Stimulated activated CD8-positive, alpha-beta memory T cell treated with anti-CD3 and anti-CD28 coated beads, Interleukin-4, amount 100 ng/mL, for 48 hours (primary cell): ENCODE results near the gene ZNF101.
A peak's percentile ranks its signal among the peaks of the same experiment; 100 is the strongest.
"Not testable (repeated sequence)": the region's sequence is repeated elsewhere in the genome, so short reads cannot be mapped to it uniquely, and the experiment has no call there.

Experiments used
- DNase-seq: peaks from one replicate; pipeline ENCODE4 v3.0.0-alpha.2; 2020

Gene ZNF101

DNA sequence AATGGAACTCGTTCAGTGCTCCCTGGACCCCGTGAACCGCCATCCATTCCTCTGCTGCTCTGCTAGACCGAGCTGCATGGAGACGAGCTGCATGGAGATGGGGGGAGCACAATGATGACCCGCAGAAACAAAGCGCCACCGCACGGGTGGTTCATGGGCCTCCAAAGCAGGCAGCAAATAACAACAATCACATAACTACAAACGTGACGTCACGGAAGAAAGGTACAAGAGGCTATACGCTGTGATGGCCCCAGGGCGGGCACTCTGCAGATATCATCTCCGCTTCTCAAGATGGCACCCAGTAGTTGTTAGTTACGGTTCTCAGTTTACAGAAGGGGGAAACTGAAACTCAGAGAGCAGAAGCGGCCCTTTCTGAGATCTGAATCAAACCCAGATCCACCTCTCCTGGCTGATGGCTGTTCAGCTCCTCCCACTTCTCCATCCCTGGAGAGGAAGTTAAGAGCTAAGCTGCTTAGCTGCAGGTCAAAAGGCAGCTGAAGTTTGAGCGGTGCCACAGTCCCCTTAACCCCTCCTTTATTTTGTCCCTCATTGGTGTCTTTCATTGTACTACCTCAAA lies 6.9 kb upstream of the ZNF101 start:
- peak; percentile 66 for DNase-seq

DNA sequence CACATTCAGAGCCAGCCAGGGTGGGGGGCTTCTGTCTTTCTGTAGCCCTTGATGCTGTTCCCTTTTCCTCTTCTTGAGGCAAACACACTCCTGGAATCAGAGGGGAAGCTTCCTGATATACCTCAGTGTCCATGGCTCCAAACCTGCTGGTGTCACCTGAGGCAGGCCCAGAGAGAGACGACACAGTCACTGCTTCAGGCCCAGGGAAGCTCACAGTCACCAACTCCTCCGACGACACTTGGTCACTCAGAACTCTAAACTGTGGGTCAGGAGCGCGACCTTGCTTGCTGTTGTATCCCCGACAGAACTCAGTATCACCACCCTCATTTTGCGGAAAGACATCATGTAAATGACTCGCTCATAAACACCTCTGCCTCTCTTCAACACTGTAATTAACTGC lies 6.3 kb upstream of the ZNF101 start:
- no peak for DNase-seq

DNA sequence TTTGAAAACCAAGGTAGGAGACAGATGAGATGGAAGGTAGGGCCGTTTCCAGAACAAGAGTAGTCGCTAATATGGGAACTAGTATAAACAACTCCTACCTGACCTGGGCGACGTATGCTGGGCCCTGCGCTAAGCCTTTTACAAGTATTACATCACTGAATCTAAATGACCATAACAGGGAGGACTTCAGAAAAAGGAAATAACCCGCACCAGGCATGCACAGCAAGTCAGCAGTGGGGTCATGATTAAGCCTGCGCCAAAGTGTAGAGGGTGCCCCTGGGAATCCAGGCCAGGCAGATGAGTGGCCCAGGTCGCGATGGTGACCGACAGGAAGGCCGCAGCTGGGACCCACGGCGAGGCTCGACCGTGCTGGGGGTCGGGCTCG lies 5.8 kb upstream of the ZNF101 start:
- no peak for DNase-seq

GRCh38 chr19:19663256-19664120 lies 5.2 kb upstream of the ZNF101 start, which contains the start of gene ATP13A1:
ATP13A1 (minus strand) TSS chr19:19663676; CDS start chr19:19663666, 10 bp downstream.
- DNase-seq: peak; percentile 92

- not testable (repeated sequence) for DNase-seq
Measured at GRCh38 chr19:19665420-19665948, 3.2 kb upstream of the ZNF101 start.

GRCh38 chr19:19670070-19670551 lies 1.5 kb downstream of the ZNF101 start:
- no peak for DNase-seq

GRCh38 chr19:19672816-19673215 lies 4.2 kb downstream of the ZNF101 start:
- DNase-seq: no peak

GRCh38 chr19:19674315-19674714 lies 5.7 kb downstream of the ZNF101 start:
- peak; percentile 19 for DNase-seq

DNA sequence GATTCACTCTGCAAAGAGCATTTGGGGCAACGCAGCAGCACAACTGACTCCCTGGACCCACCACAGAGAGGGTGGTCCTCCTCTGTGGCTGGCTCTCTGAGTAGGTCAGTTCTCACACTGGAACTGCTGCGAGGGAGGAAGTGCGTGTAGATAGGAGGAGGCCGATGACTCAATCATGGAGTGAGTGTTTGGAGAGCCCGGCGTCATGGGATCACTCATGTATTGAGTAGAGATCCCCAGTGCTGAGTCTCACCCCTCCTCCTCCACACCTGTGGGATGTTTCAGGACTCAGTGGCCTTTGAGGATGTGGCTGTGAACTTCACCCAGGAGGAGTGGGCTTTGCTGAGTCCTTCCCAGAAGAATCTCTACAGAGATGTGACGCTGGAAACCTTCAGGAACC lies 8.9 kb downstream of the ZNF101 start:
- peak; percentile 10 for DNase-seq

DNA sequence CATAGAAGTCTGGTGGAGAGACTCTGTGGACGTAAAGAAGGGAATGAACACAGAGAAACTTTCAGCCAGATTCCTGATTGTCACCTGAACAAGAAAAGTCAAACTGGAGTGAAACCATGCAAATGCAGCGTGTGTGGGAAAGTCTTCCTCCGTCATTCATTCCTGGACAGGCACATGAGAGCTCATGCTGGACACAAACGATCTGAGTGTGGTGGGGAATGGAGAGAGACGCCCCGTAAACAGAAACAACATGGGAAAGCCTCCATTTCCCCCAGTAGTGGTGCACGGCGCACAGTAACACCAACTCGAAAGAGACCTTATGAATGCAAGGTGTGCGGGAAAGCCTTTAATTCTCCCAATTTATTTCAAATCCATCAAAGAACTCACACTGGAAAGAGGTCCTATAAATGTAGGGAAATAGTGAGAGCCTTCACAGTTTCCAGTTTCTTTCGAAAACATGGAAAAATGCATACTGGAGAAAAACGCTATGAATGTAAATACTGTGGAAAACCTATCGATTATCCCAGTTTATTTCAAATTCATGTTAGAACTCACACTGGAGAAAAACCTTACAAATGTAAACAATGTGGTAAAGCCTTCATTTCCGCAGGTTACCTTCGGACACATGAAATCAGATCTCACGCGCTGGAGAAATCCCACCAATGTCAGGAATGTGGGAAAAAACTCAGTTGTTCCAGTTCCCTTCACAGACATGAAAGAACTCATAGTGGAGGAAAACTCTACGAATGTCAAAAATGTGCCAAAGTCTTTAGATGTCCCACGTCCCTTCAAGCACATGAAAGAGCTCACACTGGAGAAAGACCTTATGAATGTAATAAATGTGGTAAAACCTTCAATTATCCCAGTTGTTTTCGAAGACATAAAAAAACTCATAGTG lies 10.8 kb downstream of the ZNF101 start:
- DNase-seq: no peak

- not testable (repeated sequence) for DNase-seq
Measured at GRCh38 chr19:19686119-19686518, 17.5 kb downstream of the ZNF101 start.

DNA sequence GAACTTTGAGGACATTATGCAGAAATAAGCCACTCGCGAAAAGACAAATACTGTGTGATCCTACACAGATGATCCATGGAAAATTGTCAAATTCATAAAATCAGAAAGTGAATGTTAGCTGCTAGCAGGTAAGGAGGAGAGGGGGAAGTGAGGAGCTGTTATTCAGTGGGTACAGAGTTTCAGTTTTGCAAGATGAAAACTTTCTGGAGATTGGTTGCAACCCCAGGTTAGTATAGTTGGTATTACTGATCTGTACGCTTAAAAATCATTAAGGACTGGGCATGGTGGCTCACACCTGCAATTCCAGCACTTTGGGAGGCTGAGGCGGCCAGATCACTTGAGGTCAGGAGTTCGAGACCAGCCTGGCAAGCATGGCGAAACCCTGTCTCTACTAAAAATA lies 17.9 kb downstream of the ZNF101 start:
- DNase-seq: no peak

GRCh38 chr19:19687090-19687489 lies 18.5 kb downstream of the ZNF101 start:
- DNase-seq: no peak

DNA sequence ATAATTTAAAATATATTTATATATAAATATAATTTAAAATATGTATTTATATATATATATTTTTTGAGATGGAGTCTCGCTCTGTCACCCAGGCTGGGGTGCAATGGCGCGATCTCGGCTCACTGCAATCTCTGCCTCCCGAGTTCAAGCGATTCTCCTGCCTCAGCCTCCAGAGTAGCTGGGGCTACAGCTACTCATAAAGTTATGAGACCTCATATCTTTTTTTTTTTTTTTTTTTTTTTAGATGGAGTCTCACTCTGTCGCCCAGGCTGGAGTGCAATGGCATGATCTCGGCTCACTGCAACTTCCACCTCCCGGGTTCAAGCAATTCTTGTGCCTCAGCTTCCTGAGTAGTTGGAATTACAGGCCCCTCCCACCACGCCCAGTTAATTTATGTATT lies 20.4 kb downstream of the ZNF101 start:
- DNase-seq: not testable (repeated sequence)

DNA sequence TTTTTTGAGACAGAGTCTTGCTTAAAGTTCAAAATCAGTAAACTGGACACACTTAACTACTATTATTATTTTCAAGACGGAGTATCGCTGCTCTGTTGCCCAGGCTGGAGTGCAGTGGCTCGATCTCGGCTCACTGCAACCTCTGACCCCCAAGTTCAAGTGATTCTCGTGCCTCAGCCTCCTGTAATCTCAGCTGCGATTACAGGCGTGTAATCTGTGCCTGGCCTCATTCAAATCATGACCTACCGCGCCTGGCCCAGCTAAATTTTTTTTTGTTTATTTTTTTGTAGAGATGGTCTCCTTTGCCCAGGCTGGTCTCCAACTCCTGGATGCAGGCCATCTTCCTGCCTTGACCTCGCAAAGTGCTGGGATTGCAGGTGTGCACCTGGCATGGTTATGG lies 23.0 kb downstream of the ZNF101 start:
- no peak for DNase-seq

DNA sequence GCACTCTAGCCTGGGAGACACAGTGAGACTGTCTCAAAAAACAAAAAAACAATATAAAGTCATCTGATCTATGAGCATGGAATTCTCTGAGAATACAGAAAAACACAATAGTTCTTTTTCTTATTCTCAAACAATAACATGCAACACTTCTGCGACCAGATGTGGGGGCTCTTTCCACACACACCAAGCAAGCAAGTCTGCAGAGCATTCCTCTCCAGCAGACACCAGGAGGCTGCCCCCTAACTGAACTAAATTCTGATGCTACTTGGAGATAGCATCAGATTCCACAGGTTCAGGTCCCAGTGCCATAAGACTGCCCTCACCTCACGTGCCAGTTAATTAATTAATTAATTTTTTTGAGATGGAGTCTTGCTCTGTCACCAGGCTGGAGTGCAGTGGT lies 27.7 kb downstream of the ZNF101 start:
- DNase-seq: no peak

- DNase-seq: no peak
Measured at GRCh38 chr19:19697589-19697988, 28.9 kb downstream of the ZNF101 start.

DNA sequence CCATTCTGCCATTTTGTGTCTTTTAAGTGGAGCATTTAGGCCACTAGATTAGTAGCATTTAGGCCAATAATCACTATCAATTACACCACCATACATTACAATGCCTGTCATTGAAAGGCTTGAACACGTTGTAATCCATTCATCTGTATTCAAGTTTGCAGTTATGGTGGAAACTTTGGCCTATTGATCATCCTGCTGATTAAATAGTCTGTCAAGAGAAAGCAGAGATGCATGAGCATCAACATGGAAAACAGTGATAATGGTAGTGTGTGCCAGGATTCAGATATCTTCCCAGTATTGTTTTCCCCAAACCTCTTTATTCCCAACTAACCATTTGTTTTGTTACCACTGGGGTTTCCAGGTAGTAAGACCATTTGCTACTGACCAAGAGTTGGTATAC lies 31.9 kb downstream of the ZNF101 start:
- not testable (repeated sequence) for DNase-seq

GRCh38 chr19:19704836-19705235 lies 36.2 kb downstream of the ZNF101 start:
- no peak for DNase-seq

- DNase-seq: no peak
Measured at GRCh38 chr19:19710506-19710905, 41.9 kb downstream of the ZNF101 start.

GRCh38 chr19:19711306-19711933 lies 42.8 kb downstream of the ZNF101 start:
- no peak for DNase-seq
